ENCODE measurements around the gene CRACR2B.

DNA sequence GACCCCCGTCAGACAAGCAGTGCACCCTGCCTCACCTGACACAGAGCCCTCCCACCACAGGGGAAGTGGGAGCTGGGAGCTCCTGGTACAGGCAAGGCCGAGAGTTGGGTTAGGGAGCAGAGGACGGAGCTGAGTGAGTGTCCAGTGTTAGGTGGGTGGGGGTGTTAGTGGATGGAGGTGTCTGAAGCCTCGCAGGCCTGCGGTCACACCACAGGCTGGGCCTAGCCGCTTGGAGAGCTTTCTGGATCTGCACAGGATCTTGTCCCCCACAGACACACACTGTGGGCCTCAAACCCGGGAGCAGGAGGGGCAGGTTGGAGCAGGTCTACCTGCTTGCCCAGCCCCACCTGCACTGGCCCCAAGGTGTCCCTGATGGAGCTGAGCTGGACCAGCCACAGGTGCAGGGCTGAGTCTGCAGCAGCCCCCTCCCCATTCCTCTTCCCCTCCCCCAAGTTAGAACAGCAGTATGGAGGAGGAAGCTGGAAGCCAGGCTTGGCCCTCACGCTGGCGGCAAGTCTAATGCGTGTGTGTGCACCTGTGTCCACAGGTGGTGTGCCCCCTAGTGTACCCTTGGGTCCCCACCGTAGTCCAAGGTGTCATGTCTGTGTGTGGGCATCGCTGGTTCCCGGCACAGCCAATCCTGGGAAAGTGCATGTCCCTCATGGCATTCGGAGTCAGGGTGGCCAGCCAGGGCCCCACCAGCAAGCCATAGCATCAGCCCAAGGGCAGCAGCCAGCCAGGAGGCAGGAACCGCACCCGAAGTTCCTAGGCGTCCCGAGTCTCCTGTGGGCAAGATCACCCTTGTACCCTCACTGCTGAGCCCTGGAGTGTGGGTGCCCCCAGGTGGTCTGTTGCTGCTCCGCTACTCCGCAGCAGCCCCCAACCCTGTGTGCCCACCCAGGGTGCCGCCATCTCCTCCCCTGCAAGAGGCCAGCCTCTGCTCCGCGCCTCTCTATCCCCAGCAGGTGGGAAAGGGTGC is 48.5 kb upstream of the CRACR2B start:
- TF ChIP-seq, protein P1, sequence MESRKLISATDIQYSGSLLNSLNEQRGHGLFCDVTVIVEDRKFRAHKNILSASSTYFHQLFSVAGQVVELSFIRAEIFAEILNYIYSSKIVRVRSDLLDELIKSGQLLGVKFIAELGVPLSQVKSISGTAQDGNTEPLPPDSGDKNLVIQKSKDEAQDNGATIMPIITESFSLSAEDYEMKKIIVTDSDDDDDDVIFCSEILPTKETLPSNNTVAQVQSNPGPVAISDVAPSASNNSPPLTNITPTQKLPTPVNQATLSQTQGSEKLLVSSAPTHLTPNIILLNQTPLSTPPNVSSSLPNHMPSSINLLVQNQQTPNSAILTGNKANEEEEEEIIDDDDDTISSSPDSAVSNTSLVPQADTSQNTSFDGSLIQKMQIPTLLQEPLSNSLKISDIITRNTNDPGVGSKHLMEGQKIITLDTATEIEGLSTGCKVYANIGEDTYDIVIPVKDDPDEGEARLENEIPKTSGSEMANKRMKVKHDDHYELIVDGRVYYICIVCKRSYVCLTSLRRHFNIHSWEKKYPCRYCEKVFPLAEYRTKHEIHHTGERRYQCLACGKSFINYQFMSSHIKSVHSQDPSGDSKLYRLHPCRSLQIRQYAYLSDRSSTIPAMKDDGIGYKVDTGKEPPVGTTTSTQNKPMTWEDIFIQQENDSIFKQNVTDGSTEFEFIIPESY (IDR thresholded peaks at IDR 0.05; ENCODE audit: extremely low read depth, insufficient replicate concordance, low read length): no peak
- TF ChIP-seq FOSL1 (IDR thresholded peaks at IDR 0.05; ENCODE audit: low read depth): no peak
- no peak for TF ChIP-seq SIN3A (IDR thresholded peaks at IDR 0.05; ENCODE audit: low read depth)
- TF ChIP-seq, protein P2, sequence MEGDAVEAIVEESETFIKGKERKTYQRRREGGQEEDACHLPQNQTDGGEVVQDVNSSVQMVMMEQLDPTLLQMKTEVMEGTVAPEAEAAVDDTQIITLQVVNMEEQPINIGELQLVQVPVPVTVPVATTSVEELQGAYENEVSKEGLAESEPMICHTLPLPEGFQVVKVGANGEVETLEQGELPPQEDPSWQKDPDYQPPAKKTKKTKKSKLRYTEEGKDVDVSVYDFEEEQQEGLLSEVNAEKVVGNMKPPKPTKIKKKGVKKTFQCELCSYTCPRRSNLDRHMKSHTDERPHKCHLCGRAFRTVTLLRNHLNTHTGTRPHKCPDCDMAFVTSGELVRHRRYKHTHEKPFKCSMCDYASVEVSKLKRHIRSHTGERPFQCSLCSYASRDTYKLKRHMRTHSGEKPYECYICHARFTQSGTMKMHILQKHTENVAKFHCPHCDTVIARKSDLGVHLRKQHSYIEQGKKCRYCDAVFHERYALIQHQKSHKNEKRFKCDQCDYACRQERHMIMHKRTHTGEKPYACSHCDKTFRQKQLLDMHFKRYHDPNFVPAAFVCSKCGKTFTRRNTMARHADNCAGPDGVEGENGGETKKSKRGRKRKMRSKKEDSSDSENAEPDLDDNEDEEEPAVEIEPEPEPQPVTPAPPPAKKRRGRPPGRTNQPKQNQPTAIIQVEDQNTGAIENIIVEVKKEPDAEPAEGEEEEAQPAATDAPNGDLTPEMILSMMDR (IDR thresholded peaks at IDR 0.05 in 2 of 3, conservative IDR thresholded peaks at IDR 0.05 in 1 of 3; ENCODE audit: borderline replicate concordance in 1 of 3, insufficient read depth in 1 of 3, low read depth in 2 of 3, low read length in 2 of 3): peak in 2 of 3 experiments; percentile 20 to 22; a peak in 1 of 6 replicates
- TF ChIP-seq, protein P3, sequence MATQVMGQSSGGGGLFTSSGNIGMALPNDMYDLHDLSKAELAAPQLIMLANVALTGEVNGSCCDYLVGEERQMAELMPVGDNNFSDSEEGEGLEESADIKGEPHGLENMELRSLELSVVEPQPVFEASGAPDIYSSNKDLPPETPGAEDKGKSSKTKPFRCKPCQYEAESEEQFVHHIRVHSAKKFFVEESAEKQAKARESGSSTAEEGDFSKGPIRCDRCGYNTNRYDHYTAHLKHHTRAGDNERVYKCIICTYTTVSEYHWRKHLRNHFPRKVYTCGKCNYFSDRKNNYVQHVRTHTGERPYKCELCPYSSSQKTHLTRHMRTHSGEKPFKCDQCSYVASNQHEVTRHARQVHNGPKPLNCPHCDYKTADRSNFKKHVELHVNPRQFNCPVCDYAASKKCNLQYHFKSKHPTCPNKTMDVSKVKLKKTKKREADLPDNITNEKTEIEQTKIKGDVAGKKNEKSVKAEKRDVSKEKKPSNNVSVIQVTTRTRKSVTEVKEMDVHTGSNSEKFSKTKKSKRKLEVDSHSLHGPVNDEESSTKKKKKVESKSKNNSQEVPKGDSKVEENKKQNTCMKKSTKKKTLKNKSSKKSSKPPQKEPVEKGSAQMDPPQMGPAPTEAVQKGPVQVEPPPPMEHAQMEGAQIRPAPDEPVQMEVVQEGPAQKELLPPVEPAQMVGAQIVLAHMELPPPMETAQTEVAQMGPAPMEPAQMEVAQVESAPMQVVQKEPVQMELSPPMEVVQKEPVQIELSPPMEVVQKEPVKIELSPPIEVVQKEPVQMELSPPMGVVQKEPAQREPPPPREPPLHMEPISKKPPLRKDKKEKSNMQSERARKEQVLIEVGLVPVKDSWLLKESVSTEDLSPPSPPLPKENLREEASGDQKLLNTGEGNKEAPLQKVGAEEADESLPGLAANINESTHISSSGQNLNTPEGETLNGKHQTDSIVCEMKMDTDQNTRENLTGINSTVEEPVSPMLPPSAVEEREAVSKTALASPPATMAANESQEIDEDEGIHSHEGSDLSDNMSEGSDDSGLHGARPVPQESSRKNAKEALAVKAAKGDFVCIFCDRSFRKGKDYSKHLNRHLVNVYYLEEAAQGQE (IDR thresholded peaks at IDR 0.05; ENCODE audit: low read depth): no peak
- no peak for TF ChIP-seq POLR2AphosphoS5 (IDR thresholded peaks at IDR 0.05; ENCODE audit: low read depth, low read length)
- no peak for TF ChIP-seq SP1 (IDR thresholded peaks at IDR 0.05; ENCODE audit: low read depth)
- TF ChIP-seq, protein P4, sequence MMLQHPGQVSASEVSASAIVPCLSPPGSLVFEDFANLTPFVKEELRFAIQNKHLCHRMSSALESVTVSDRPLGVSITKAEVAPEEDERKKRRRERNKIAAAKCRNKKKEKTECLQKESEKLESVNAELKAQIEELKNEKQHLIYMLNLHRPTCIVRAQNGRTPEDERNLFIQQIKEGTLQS (IDR thresholded peaks at IDR 0.05): no peak
- no peak for TF ChIP-seq YY1 (IDR thresholded peaks at IDR 0.05; ENCODE audit: extremely low read depth, insufficient replicate concordance, low read depth, low read length)
- no peak for TF ChIP-seq EZH2 (IDR thresholded peaks at IDR 0.05)
- no peak for TF ChIP-seq EZH2phosphoT487 (IDR thresholded peaks at IDR 0.05; ENCODE audit: borderline replicate concordance)
- no peak for TF ChIP-seq SRF (IDR thresholded peaks at IDR 0.05; ENCODE audit: low read depth)

All from HCT116 (cell line).